Measurements from ENCODE around the gene TRPM2. TPM values are rescaled to one million over a fixed set of nuclear protein-coding genes. Genes with fewer than 3 reads are reported as not detected.
A peak's percentile ranks its signal among the peaks of the same experiment; 100 is the strongest.

TRPM2 gene
- total RNA-seq, 5 donors from 2014 or later (not counting 1 experiment from before 2014, with no cell fraction given), result 1.2 to 8.6 (median 3.6) TPM

DNA sequence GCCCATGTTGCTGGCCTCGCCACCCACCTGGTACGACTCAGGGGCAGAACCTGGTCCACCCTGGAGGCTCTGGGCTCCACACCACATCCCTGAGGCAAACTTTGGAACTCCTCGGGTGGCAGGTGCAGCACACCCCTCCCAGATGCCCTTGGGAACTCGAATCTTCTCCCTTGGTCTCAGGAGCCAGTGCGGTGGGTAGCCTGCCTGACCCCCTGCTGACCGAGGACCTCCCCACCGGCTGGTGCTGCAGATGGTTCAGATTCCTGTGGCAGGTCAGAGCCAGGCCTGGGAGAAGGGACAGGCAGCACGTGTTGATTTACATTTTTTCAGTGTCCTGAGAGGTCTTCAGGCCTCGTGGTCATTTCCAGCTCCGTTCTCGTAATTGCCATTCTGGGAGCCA, 7.9 kb upstream of the TRPM2 start:
- Histone ChIP-seq H3K27ac (ENCODE audit: low read length) (no peak overlapping the region), H3K4me1 (ENCODE audit: control insufficient read depth in 1 of 2, extremely low read depth in 1 of 2, insufficient read depth in 2 of 2, low read length in 2 of 2) (peaks cover 2 to 5% of the 10 kb centered on the region in 2 experiments), H3K9me3 (no peaks in the 10 kb centered on the region), H3K4me3 (ENCODE audit: control insufficient read depth in 1 of 2, extremely low read depth in 1 of 2, low read length in 1 of 2) (no peak overlapping the region), H3K27me3 (replicated peaks in 1 of 2; ENCODE audit: control insufficient read depth in 2 of 2, extremely low read depth in 1 of 2, insufficient read depth in 2 of 2, low read length in 1 of 2) (peaks cover 0 to 29% of the 10 kb centered on the region in 2 experiments), H3K36me3 (ENCODE audit: control insufficient read depth in 2 of 2, extremely low read depth in 1 of 2, insufficient read depth in 1 of 2, low read length in 1 of 2) (no peaks in the 10 kb centered on the region)
- Mint-ChIP-seq H3K36me3 (no peaks in the 10 kb centered on the region), H3K9me3 (no peaks in the 10 kb centered on the region), H3K4me3 (no peak overlapping the region), H3K4me1 (peaks cover 5 to 8% (median 6%) of the 10 kb centered on the region in 3 donors), H3K27ac (no peak overlapping the region), H3K27me3 (peaks cover 0 to 13% of the 10 kb centered on the region in 2 donors)
- POLR2A ChIA-PET, result no interaction called here
- WGBS (ENCODE audit: insufficient coverage), result 73% methylated on average over 11 of the region's 11 CpGs
- CTCF ChIA-PET, result no interaction called here
- DNase-seq, result no peak
- no peak for ATAC-seq (replicated peaks in 1 of 4)

DNA sequence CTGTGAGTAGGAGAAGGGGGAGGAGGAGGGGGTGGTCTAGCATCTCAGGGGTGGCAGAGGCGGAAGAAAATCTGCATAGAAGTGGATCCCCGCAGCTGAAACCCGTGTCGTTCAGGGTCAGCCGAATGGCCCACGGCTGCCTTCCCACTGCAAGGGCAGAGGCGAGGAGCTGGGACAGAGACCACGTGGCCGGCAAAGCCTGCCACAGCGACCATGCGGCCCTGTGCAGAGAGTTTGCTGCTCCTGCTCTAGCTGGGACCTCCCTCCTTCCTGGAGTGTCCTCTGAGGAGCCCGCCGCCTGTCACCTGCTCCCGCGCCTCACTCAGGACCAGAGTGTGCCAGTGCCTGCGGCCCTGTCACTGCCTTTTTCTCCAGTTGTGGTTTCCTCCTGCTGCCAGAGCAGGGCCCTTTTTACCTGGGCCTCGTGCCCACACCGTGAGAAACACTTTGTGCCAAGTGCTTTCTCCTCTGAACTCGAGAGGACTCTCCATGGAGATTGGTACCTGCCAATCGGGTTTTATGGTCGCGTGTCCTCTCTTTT, 5.4 kb upstream of the TRPM2 start:
- Histone ChIP-seq H3K9me3 (no peaks in the 10 kb centered on the region), H3K4me3 (ENCODE audit: control insufficient read depth in 1 of 2, extremely low read depth in 1 of 2, low read length in 1 of 2) (no peak overlapping the region), H3K27ac (ENCODE audit: low read length) (no peak overlapping the region), H3K36me3 (ENCODE audit: control insufficient read depth in 2 of 2, extremely low read depth in 1 of 2, insufficient read depth in 1 of 2, low read length in 1 of 2) (no peaks in the 10 kb centered on the region), H3K4me1 (ENCODE audit: control insufficient read depth in 1 of 2, extremely low read depth in 1 of 2, insufficient read depth in 2 of 2, low read length in 2 of 2) (peaks cover 13 to 26% of the 10 kb centered on the region in 2 experiments), H3K27me3 (replicated peaks in 1 of 2; ENCODE audit: control insufficient read depth in 2 of 2, extremely low read depth in 1 of 2, insufficient read depth in 2 of 2, low read length in 1 of 2) (peaks cover 0 to 52% of the 10 kb centered on the region in 2 experiments)
- ATAC-seq (replicated peaks in 1 of 4) (no peak), DNase-seq (no peak)
- H3K4me3 Mint-ChIP-seq, result no peak overlapping the region
- 49% methylated on average over 17 of the region's 22 CpGs for WGBS (ENCODE audit: insufficient coverage)
- no peaks in the 10 kb centered on the region for H3K9me3 Mint-ChIP-seq
- H3K27ac Mint-ChIP-seq, result no peak overlapping the region
- no peaks in the 10 kb centered on the region for H3K36me3 Mint-ChIP-seq
- H3K27me3 Mint-ChIP-seq, result peaks cover 0 to 21% of the 10 kb centered on the region in 2 donors
- H3K4me1 Mint-ChIP-seq, result peaks cover 8 to 16% (median 13%) of the 10 kb centered on the region in 3 donors
- ChIA-PET CTCF (no interaction called here), POLR2A (no interaction called here)

DNA sequence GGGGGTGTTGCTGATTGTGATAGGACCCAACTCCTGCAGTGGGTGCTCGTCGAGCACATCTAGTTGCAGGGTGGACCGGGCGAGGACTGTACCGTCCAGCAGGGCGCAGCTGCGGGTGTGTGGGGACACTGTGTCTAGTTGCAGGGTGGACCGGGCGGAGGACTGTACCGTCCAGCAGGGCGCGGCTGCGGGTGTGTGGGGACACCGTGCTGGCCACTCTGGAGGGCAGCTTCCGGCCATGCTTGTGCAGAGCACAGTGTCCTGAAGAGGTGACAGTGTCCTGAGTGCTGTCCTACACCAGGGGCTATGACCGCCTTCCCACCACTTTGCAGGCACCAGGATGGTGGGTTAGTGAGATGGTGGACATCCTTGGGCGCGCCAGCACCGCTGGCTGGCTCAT, 4.6 kb upstream of the TRPM2 start:
- Mint-ChIP-seq H3K27me3 (peaks cover 0 to 23% of the 10 kb centered on the region in 2 donors), H3K4me1 (peaks cover 16 to 24% (median 21%) of the 10 kb centered on the region in 3 donors), H3K9me3 (no peaks in the 10 kb centered on the region), H3K27ac (no peak overlapping the region), H3K4me3 (peak overlapping the region in 1 of 3 donors; percentile 52), H3K36me3 (no peaks in the 10 kb centered on the region)
- Histone ChIP-seq H3K27ac (ENCODE audit: low read length) (no peak overlapping the region), H3K4me3 (ENCODE audit: control insufficient read depth in 1 of 2, extremely low read depth in 1 of 2, low read length in 1 of 2) (no peak overlapping the region), H3K4me1 (ENCODE audit: control insufficient read depth in 1 of 2, extremely low read depth in 1 of 2, insufficient read depth in 2 of 2, low read length in 2 of 2) (peaks cover 21 to 35% of the 10 kb centered on the region in 2 experiments), H3K36me3 (ENCODE audit: control insufficient read depth in 2 of 2, extremely low read depth in 1 of 2, insufficient read depth in 1 of 2, low read length in 1 of 2) (no peaks in the 10 kb centered on the region), H3K27me3 (replicated peaks in 1 of 2; ENCODE audit: control insufficient read depth in 2 of 2, extremely low read depth in 1 of 2, insufficient read depth in 2 of 2, low read length in 1 of 2) (peaks cover 0 to 52% of the 10 kb centered on the region in 2 experiments), H3K9me3 (no peaks in the 10 kb centered on the region)
- no peak for ATAC-seq (replicated peaks in 1 of 4)
- ChIA-PET CTCF (no interaction called here), POLR2A (no interaction called here)
- WGBS (ENCODE audit: insufficient coverage), result 97% methylated on average over 15 of the region's 19 CpGs
- no peak for DNase-seq

GRCh38 chr21:44349416-44349846, 4.0 kb upstream of the TRPM2 start:
- no peak for ATAC-seq (replicated peaks in 1 of 4)
- Mint-ChIP-seq H3K36me3 (no peaks in the 10 kb centered on the region), H3K27me3 (peaks cover 0 to 23% of the 10 kb centered on the region in 2 donors), H3K27ac (no peak overlapping the region), H3K4me3 (peak overlapping the region in 1 of 3 donors; percentile 52), H3K4me1 (peaks cover 22 to 30% (median 27%) of the 10 kb centered on the region in 3 donors), H3K9me3 (no peaks in the 10 kb centered on the region)
- peaks cover 0 to 50% of the 10 kb centered on the region in 2 experiments for H3K27me3 ChIP-seq (replicated peaks in 1 of 2; ENCODE audit: control insufficient read depth in 2 of 2, extremely low read depth in 1 of 2, insufficient read depth in 2 of 2, low read length in 1 of 2)
- no peaks in the 10 kb centered on the region for H3K36me3 ChIP-seq (ENCODE audit: control insufficient read depth in 2 of 2, extremely low read depth in 1 of 2, insufficient read depth in 1 of 2, low read length in 1 of 2)
- H3K9me3 ChIP-seq, result no peaks in the 10 kb centered on the region
- POLR2A ChIA-PET, result no interaction called here
- peaks cover 27 to 40% of the 10 kb centered on the region in 2 experiments for H3K4me1 ChIP-seq (ENCODE audit: control insufficient read depth in 1 of 2, extremely low read depth in 1 of 2, insufficient read depth in 2 of 2, low read length in 2 of 2)
- no peak overlapping the region for H3K4me3 ChIP-seq (ENCODE audit: control insufficient read depth in 1 of 2, extremely low read depth in 1 of 2, low read length in 1 of 2)
- no peak for DNase-seq
- H3K27ac ChIP-seq (ENCODE audit: low read length), result no peak overlapping the region
- CTCF ChIA-PET, result no interaction called here
- 80% methylated on average over 12 of the region's 12 CpGs for WGBS (ENCODE audit: insufficient coverage)

DNA sequence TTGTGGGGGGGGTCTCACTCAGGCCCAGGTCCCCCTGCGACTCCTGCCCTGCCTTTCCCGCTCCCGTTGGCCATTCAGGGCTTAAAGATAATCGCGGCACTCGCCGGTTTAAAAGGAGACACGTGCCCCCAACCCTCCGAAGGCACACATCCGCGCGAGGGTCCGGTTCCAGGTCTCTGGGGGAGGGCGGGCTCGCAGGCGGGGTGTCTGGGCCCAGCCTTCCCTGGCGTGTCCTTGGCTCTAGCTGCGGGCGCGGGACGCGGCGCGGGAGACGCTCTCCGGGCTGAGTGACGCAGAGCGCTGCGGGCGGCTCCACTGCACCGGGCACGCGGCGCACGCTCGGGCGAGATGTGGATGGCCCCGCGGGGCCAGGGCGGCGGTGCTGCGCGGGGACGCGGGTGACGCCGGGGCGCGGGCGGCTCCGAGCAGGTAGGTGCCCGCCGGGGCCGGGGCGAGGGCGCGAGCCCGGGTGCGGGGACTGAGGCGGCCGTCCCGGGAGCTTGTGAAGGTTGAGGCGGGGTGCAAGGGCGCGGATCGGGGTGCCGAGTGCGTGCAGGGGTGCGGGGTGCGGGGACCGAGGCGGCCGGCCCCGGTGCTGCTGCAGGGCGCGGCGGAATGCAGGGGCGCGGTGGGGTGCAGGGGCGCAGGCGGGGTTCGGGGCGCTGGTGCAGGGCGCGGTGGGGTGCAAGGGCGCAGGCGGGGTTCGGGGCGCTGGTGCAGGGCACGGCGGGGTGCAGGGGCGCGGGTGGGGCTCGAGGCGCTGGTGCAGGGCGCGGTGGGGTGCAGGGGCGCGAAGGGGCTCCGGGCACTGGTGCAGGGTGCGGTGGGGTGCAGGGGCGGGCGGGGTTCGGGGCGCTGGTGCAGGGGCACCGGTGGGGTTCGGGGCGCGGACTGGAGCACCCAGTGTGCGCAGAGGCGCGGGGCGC, 3.3 kb upstream of the TRPM2 start:
- H3K9me3 ChIP-seq, result no peaks in the 10 kb centered on the region
- ATAC-seq (replicated peaks in 1 of 4) (no peak), DNase-seq (no peak)
- Mint-ChIP-seq H3K27me3 (peaks cover 0 to 23% of the 10 kb centered on the region in 2 donors), H3K27ac (no peak overlapping the region), H3K36me3 (no peaks in the 10 kb centered on the region), H3K4me3 (no peak overlapping the region), H3K4me1 (peaks cover 29 to 36% (median 34%) of the 10 kb centered on the region in 3 donors), H3K9me3 (no peaks in the 10 kb centered on the region)
- peaks cover 33 to 47% of the 10 kb centered on the region in 2 experiments for H3K4me1 ChIP-seq (ENCODE audit: control insufficient read depth in 1 of 2, extremely low read depth in 1 of 2, insufficient read depth in 2 of 2, low read length in 2 of 2)
- CTCF ChIA-PET, result no interaction called here
- POLR2A ChIA-PET, result no interaction called here
- no peak overlapping the region for H3K27ac ChIP-seq (ENCODE audit: low read length)
- 31% methylated on average over 95 of the region's 113 CpGs for WGBS (ENCODE audit: insufficient coverage)
- H3K36me3 ChIP-seq (ENCODE audit: control insufficient read depth in 2 of 2, extremely low read depth in 1 of 2, insufficient read depth in 1 of 2, low read length in 1 of 2), result no peaks in the 10 kb centered on the region
- peaks cover 0 to 44% of the 10 kb centered on the region in 2 experiments for H3K27me3 ChIP-seq (replicated peaks in 1 of 2; ENCODE audit: control insufficient read depth in 2 of 2, extremely low read depth in 1 of 2, insufficient read depth in 2 of 2, low read length in 1 of 2)
- H3K4me3 ChIP-seq (ENCODE audit: control insufficient read depth in 1 of 2, extremely low read depth in 1 of 2, low read length in 1 of 2), result no peak overlapping the region

GRCh38 chr21:44350773-44351481, 2.5 kb upstream of the TRPM2 start:
- Histone ChIP-seq H3K36me3 (ENCODE audit: control insufficient read depth in 2 of 2, extremely low read depth in 1 of 2, insufficient read depth in 1 of 2, low read length in 1 of 2) (no peaks in the 10 kb centered on the region), H3K27ac (ENCODE audit: low read length) (no peak overlapping the region), H3K4me1 (ENCODE audit: control insufficient read depth in 1 of 2, extremely low read depth in 1 of 2, insufficient read depth in 2 of 2, low read length in 2 of 2) (peaks cover 37 to 54% of the 10 kb centered on the region in 2 experiments), H3K27me3 (replicated peaks in 1 of 2; ENCODE audit: control insufficient read depth in 2 of 2, extremely low read depth in 1 of 2, insufficient read depth in 2 of 2, low read length in 1 of 2) (peaks cover 0 to 44% of the 10 kb centered on the region in 2 experiments), H3K4me3 (ENCODE audit: control insufficient read depth in 1 of 2, extremely low read depth in 1 of 2, low read length in 1 of 2) (no peak overlapping the region), H3K9me3 (no peaks in the 10 kb centered on the region)
- ChIA-PET CTCF (no interaction called here), POLR2A (no interaction called here)
- WGBS (ENCODE audit: insufficient coverage), result 73% methylated on average over 39 of the region's 42 CpGs
- Mint-ChIP-seq H3K36me3 (no peaks in the 10 kb centered on the region), H3K4me3 (peak overlapping the region in 2 of 3 donors; percentile 31 to 38), H3K27ac (no peak overlapping the region), H3K9me3 (no peaks in the 10 kb centered on the region), H3K4me1 (peaks cover 37 to 43% (median 40%) of the 10 kb centered on the region in 3 donors), H3K27me3 (peaks cover 0 to 23% of the 10 kb centered on the region in 2 donors)
- no peak for ATAC-seq (replicated peaks in 1 of 4)
- no peak for DNase-seq
